IPS-18c (cell line): ENCODE measurements around the gene DHRS13.
"Not testable (repeated sequence)": the region's sequence is repeated elsewhere in the genome, so short reads cannot be mapped to it uniquely, and the experiment has no call there.

Experiments
- H3K4me3 ChIP-seq: 2 replicates; pipeline ENCODE4 v1.7.0; 2013; ENCODE audit warnings: low read depth, mild to moderate bottlenecking, low read length, moderate library complexity; ENCODE audit not compliant: insufficient read depth
- H3K9me3 ChIP-seq: one replicate; pipeline ENCODE4 v1.6.1; 2013; ENCODE audit warnings: mild to moderate bottlenecking, low read length, moderate library complexity; ENCODE audit not compliant: control insufficient read depth, insufficient read depth

DHRS13 gene

DNA sequence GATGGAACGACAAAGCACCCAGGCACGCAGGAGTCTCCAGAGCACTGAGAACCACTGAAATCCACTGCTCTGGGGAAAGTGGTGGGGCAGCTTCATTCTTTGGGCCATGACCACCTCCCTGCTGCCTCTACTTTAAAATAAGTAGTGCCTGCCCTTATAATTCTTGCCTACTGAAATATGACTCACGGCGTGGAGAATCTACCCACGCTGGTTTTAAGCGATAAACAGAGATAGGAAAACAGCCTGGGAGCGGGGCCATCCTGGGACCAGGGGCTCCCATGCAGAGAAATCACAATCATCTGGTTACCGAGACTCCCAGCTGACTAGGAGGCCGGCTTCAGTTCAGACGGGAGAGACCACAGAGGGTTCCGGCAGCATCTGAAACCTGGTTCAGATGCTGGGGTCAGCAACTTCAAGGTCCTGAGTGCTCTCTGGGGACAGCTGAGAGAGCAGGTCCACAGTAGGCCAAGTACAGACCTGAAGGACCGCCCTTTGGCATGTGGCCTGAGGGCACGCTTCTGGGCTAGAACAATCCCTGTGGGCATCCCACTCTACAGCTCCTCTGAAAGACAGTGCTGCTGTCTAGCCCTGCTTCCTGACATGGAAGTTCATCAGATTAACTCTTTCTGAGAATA is 8.6 kb upstream of the DHRS13 start:
- no peaks in the 10 kb centered on the region for H3K9me3 ChIP-seq

DNA sequence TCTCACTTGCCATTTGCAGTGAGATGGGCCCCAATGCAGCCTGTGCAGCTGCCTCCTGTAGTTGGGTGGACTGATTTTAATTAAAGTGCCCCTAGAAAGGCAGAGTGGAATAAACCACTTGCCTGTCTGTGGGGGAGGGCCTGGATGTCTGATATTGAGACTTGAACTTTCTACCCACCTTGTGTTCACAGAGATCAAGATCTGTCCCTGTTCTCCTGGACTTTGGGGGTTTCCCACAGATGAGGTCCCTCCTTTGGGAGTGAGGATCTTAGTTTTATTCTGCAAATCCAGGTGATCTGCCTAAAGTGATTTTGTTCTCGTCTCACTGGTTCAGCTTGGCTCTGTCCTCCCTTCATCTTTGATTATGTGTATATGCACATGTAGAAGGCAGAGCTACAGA is 7.7 kb upstream of the DHRS13 start:
- Histone ChIP-seq H3K9me3 (no peaks in the 10 kb centered on the region), H3K4me3 (no peak overlapping the region)

More for the DNA sequence above, 8.6 kb upstream of the DHRS13 start:
- no peak overlapping the region for H3K4me3 ChIP-seq

DNA sequence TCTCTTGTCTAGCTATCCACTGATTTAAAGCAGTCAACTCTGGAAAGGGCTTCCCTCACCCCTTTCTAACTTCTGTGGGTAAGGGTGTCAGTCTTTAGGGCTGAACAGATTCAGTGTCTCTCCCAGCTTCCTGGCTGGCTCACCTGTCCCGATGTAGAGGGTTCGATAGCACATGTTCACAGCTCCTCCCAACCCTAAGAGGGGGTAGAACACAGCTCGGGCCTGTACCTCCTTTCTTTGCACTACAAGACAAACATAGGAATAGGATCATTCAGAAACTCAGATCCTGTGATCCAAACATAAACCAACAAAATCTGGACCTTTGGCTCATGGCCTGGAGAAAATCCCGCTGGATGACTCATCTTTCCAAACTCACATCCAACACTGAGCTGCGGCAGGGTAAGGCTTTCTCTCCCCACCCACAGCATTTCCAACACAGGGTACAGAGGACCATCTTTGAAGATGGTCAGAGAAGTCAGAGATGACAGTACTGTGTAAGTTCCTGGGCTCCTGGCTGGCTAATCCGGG is 5.8 kb upstream of the DHRS13 start:
- no peaks in the 10 kb centered on the region for H3K9me3 ChIP-seq
- no peak overlapping the region for H3K4me3 ChIP-seq

DNA sequence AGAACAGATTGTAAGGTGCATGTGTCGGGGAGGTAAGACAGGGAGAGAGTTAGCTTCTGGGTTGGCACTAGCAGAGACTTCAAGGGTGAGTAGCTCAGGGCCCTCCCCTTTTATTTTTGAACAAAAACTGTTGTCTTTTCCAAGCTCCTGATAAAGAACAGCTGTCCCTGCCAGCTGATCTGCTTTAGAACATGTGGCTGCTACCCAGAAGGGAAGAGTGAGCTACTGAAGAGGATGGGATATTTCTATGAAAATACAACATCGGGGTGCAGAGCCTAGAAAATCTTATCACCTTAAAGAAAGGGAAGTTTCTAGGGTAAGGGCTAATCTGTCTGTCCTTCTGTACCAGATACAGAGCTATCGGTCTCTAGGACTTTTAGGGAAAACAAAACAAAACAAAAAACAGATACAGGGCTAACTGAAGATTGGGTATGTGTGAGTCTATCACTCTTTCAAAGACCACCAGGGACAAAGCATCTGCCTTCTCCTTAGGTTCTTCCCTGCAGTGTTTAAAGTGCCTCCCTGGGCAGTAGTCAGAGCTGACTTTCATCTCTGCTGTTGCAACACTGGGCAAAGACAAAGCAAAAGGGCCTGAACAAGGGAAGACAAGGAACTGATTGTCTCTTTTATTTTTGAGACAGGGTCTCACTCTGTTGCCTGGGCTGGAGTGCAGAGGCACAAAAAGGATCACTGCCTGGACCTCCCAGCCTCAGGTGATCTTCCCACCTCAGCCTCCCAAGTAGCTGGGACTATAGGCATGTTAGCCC is 5.0 kb upstream of the DHRS13 start:
- Histone ChIP-seq H3K4me3 (no peak overlapping the region), H3K9me3 (no peaks in the 10 kb centered on the region)

DNA sequence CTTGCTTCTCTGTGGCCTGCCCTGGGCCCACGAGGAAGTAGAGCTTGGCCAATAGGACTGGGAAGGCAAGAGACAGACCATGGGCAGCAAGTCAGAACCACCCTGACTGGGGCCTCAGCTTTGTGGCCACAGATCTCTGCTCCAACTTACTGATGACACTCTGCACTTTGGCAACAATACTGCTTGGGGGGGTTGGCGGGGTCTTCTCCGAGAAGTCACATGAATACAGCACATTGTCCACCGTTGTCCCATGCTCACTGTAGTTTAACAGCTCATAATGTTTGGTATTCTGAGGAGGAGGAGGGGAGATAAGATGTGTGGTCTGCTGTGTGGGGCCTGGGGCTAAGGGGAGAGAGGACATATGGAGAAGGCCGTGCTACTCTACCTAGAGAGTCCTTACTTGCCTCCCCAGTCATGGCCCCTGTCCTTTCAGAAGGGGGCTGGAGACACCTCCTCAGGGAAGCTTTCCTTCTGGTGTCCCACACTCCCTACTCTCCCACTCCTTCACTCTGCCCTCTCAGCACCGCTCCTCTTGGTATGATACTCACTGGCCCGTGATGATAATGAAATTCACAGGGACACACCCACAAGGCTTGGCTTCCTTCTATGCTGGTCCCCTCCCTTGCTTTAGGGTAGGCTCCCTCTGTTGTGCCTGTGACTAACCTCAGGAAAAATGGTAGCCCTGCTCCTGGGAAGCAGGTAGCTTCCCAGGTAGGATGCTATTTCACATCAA is 4.0 kb upstream of the DHRS13 start:
- Histone ChIP-seq H3K9me3 (no peaks in the 10 kb centered on the region), H3K4me3 (no peak overlapping the region)

DNA sequence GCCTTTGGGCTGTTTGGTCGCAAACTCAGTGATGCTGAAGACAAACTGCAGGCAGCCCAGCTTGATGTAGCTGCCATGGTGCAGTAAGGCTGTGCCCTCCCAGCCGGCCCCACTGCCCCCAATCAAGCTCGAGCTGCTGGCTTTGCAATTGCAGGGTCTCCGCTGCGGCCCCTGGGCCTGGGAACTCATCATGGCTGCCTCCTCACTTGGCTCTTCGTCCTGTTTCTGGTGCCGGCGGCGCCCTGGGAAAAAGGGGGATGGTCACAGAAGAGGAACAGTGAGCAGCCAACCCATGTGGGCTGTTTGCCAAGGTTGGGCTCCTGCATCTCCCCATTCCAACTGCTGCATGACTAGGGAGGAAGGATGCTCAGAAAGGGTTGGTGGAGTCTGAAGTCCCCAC is 3.4 kb upstream of the DHRS13 start:
- Histone ChIP-seq H3K4me3 (no peak overlapping the region), H3K9me3 (no peaks in the 10 kb centered on the region)

DNA sequence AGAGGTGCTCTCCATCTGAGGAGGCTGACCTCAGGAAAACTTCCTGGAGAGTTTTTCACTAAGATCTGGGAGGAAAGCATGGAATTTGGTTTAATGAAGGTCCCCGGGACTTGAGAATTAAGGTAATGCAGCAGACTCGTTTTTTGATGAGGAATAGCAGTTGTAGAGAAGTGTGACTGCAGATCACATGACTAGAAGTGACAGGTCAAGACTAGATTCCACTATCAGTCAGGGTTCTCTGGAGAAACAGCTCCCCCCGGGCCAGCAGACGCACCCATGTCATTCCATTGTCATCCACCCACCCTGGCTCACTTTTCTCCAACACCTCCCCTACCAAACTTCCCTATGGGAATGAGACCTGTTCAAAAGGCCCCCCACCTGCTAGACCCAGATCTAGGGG is 1.9 kb upstream of the DHRS13 start:
- no peak overlapping the region for H3K4me3 ChIP-seq
- no peaks in the 10 kb centered on the region for H3K9me3 ChIP-seq

DNA sequence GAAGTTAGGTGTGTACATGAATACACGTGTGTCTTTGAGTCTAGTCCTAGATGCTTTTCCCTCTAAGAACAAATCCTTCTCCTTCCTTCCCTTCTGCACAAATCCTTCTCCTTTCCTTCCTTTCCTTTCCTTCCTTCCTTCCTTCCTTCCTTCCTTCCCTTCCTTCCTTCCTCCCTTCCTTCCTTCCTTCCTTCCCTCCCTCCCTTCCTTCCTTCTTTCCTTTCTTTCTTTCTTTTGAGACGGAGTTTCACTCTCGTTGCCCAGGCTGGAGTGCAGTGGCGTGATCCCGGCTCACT is 615 bp upstream of the DHRS13 start:
- not testable (repeated sequence) for H3K4me3 ChIP-seq, H3K9me3 ChIP-seq

DNA sequence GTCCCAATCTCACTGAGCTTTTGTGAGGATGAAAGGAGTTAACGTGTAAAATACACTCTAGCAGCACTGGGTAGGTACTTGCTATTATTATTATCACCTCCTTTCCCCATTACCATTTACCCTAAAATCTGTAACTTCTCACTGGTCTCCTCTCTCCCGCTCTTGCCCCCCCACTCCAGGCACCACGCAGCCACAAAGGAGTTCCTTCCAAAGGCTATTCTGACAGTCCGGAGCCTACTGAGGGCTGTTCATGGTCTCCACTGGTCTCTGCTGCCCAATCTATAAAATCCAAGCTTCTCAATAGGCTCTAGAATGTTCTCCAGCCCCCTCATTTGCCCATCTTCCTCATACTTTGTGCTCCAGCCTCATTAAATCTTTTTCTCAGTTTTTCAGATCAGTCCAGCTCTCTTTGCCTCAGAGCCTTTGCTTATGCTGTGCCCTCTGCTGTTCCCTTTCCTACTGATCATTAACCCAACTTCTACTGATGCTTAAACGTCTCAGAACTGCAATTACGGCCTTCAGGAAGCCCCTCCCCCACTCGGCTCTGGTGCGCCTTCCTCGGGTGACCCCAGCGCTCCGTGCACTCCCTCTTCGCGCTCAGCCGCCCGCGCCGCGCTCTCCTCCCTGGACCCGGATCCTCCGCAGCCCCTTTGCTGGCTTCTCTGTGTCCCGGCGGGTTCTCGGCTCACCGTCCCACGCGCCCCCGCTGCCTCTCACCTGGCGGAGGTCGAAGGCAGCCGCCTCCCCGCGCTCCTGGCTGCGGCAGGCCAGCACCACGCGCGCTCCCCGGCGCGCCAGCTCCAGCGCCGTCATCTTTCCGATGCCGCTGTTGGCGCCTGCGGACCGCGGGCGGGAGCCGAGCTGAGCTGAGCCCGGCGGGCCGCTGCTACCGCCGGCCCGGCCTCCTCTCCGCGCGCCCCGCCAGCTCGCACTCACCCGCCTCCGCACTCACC is 737 bp downstream of the DHRS13 start:
- peak overlapping the region; percentile 78 for H3K4me3 ChIP-seq
- no peaks in the 10 kb centered on the region for H3K9me3 ChIP-seq

DNA sequence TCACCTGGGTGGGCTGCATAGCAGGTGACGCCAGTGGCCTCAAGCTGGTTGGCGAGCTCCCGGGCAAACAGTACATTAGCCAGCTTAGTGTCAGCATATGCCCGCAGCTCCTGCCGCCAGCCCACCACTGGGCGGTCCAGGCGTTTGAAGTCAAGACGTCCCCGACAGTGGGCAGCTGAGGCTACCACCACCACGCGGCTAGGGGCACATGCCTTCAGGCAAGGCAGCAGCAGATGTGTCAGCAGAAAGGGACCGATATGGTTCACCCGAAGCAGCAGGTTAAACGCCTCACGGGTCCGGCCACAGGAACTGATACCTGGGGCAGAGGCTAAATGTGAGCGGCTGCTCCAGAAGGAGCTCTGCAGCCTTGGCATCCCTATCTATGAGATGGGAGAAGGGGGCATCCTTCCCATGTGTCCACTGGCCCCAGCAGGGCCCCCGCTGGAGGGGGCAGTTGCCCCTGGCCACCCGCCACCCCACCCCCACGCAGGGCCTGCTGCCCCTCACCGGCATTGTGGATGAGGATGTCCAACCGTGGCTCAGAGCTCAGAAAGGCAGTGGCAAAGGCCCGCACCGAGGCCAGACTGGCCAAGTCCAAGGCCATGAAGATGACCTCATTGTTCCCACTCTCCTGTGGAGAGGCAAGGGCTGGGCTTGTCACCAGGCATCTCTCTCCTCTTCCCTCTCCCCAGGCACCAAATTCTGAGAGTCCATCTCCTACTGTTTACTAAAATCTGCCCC is 1.7 kb downstream of the DHRS13 start:
- Histone ChIP-seq H3K4me3 (no peak overlapping the region), H3K9me3 (no peaks in the 10 kb centered on the region)

DNA sequence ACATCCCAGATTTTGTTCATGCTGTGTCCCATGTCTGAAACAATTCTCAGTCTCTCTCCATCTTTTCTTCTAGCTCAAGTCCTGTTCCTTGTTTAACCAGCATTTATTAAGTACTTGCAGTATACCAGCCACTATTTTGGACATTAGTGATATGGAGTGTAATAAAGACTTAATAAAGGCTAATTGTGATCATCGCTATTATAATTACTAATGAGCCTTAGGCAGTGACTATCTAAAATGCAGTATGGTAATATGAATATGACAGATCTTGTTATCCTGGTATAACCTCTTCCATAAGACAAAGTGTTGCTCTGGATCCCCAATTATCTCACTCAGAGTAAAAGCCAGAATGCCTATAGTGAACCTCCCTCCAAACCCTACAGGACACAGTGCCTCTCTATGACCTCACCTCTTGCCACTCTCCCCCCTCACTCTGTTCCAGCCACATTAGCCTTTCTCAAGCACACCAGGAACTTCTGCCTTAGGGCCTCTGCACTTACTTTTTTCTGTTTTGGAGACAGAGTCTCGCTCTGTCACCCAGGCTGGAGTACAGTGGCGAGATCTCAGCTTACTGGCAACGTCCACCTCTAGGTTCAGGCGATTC is 3.6 kb downstream of the DHRS13 start:
- Histone ChIP-seq H3K9me3 (no peaks in the 10 kb centered on the region), H3K4me3 (no peak overlapping the region)

DNA sequence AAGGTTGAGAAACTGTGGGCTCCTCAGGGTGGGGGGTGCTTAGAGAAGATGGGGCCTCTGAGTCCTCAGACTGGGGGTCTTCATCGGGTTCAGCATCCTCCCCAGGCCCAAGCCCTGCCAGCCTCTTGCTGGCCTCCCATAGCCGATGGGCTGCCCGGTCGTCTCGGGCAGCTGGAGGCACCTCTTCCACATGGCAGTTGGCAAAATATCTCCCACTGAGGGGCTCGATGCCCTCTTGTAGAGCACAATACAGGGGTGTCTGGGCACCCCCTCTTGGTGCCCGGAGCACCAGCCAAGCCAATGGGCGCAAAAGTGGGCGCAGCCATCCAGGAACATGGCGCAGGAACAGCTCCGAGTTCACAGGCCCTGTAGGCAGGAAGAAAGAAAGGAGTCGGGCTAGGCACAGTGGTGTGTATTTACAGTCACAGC is 4.3 kb downstream of the DHRS13 start:
- H3K4me3 ChIP-seq, result no peak overlapping the region

DNA sequence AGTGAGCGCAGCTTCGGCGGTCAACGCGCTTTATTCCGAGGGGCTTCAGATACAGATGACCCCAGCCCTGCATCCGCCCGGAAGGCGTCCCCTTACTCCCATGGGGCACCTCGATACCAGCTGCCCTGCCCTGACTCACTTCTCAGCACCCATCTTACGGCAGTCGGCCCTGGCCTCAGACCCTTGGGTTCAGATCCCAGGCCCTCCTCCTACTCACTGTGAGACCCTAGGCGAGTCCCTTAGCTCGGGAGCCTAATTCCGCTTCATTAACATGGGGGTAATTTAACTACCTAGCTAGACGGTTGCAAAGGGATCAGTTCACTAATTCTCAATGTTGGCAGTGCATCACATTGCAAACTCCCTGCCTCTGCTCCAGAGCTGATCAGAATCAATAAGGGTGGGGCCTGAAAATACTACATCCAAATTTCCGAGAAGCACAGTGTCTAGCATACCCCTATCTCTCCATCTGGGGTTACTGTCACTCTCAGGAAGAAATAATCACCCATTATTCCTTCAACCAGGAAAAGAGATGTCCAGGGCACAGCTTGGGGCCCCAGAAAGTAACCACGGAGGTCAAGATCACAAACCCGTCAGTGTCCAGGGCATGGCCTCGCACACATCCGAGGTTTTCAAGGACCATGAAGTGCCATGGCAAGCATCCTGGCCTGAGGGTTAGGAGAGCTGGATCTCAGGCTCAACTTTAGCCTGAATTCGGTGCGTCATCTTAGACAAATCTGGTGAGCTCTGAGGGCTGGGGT is 4.9 kb downstream of the DHRS13 start:
- Histone ChIP-seq H3K9me3 (no peaks in the 10 kb centered on the region), H3K4me3 (peak overlapping the region; percentile 92; the same call in 1 of the 2 replicates)

More for the DNA sequence above, 4.3 kb downstream of the DHRS13 start:
- no peaks in the 10 kb centered on the region for H3K9me3 ChIP-seq

DNA sequence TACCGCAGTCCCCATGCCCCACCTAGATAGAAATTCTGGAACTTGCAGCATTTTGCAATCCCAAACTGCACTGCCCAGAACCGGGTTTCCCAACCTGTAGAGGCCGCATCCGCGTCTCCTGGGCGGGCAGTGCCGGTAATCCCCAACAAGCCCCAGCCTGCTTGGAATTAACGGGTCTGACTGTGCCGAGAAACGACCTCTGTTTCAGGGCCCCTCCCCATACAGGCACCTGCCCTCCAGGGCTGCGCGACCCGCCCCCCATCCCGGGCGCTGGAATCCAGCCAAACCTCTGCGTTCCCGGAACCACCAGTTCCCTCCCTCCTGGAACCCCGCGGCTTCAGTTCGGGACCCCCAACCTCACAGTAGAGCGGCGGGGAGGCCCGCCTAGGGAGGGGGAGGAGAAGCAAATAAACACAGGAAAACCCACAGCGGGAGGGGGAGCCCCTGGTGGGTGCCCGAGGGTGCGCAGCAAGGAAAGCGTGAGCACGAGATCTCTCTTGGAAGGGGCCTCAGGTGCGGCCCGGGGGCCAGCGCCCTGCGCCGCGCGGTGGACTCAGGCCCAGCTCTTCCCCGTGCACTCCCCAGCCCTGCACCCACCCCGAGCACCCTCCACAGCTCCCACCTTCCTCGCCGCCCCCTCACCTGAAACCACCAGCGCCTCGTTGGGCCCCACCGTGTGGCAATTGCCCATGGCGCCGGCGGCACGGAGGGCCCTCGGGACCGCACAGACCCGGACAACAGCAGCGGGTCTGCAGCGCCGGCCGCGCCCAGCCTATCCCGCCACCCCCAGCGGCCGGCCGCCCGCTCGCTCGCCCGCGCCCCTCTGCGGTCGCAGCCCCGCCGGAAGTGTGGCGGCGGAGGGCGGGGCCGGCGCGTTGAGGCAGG is 5.8 kb downstream of the DHRS13 start, which contains the start of gene FLOT2:
Gene FLOT2 (minus strand): TSS at position 850 of the 885 bp plus-strand sequence. CDS start 159 bp downstream, at position 691.
- H3K9me3 ChIP-seq, result no peaks in the 10 kb centered on the region
- H3K4me3 ChIP-seq, result peak within 1 kb of the TSS; percentile 92
